ENCODE data around the gene STK11. TPM values are rescaled to one million over a fixed set of nuclear protein-coding genes. Genes with fewer than 3 reads are reported as not detected.
"Not testable (repeated sequence)": the region's sequence is repeated elsewhere in the genome, so short reads cannot be mapped to it uniquely, and the experiment has no call there.

Gene STK11
- polyA plus RNA-seq, 1 donor = 50.5 TPM

GRCh38 chr19:1169411-1169791, 36.2 kb upstream of the STK11 start:
- no peak for DNase-seq (ENCODE audit: low read depth)

- no peak for DNase-seq (ENCODE audit: low read depth)
Measured at GRCh38 chr19:1169921-1170885, 35.4 kb upstream of the STK11 start.

GRCh38 chr19:1170938-1171754, 34.4 kb upstream of the STK11 start:
- DNase-seq (ENCODE audit: low read depth) = no peak

GRCh38 chr19:1171755-1172352, 33.7 kb upstream of the STK11 start:
- DNase-seq (ENCODE audit: low read depth) = no peak

GRCh38 chr19:1172353-1173158, 33.0 kb upstream of the STK11 start:
- DNase-seq (ENCODE audit: low read depth) = no peak

GRCh38 chr19:1173159-1173844, 32.3 kb upstream of the STK11 start:
- no peak for DNase-seq (ENCODE audit: low read depth)

- no peak for DNase-seq (ENCODE audit: low read depth)
Measured at GRCh38 chr19:1173845-1174809, 31.5 kb upstream of the STK11 start, which contains the start of gene SBNO2. TSS of gene SBNO2 (minus strand) at chr19:1174268. CDS start at chr19:1154276, 19,992 bp downstream.

- no peak for DNase-seq (ENCODE audit: low read depth)
Measured at GRCh38 chr19:1177322-1178114, 28.1 kb upstream of the STK11 start.

GRCh38 chr19:1181606-1182005, 24.0 kb upstream of the STK11 start:
- DNase-seq (ENCODE audit: low read depth) = no peak

- DNase-seq (ENCODE audit: low read depth) = no peak
Measured at GRCh38 chr19:1182068-1182467, 23.5 kb upstream of the STK11 start.

- DNase-seq (ENCODE audit: low read depth) = no peak
Measured at GRCh38 chr19:1182727-1183126, 22.9 kb upstream of the STK11 start.

GRCh38 chr19:1183543-1184172, 21.9 kb upstream of the STK11 start:
- DNase-seq (ENCODE audit: low read depth) = no peak

GRCh38 chr19:1189419-1189818, 16.2 kb upstream of the STK11 start:
- DNase-seq (ENCODE audit: low read depth) = no peak

GRCh38 chr19:1199531-1199930, 6.0 kb upstream of the STK11 start:
- no peak for DNase-seq (ENCODE audit: low read depth)

GRCh38 chr19:1200614-1201013, 5.0 kb upstream of the STK11 start:
- not testable (repeated sequence) for DNase-seq (ENCODE audit: low read depth)

GRCh38 chr19:1206150-1206863, 729 bp downstream of the STK11 start:
- DNase-seq (ENCODE audit: low read depth) = no peak

- DNase-seq (ENCODE audit: low read depth) = no peak
Measured at GRCh38 chr19:1206864-1207450, 1.4 kb downstream of the STK11 start.
